Astrocyte (in vitro differentiated cells and primary cell): ENCODE measurements around the gene SPIN1. TPM values are rescaled to one million over a fixed set of nuclear protein-coding genes. Genes with fewer than 3 reads are reported as not detected.

Experiments used
- DNase-seq: peaks from one replicate; pipeline ENCODE4 v3.0.0-alpha.2; 2010; ENCODE audit warnings: low read depth
- FAIRE-seq: peaks from 2 replicates; lab custom pipeline; 2011; peaks lifted over from hg19 to GRCh38; lab: Jason Lieb, UNC
- H2AFZ ChIP-seq: 2 replicates; pipeline ENCODE4 v1.6.0; 2012; ENCODE audit warnings: low read depth, low read length, inconsistent platforms
- H3K27ac ChIP-seq: 2 replicates; pipeline ENCODE4 v1.5.1; 2011; ENCODE audit warnings: low read depth, low read length, inconsistent platforms
- H3K27me3 ChIP-seq: 2 replicates; pipeline ENCODE4 v1.6.0; 2011; ENCODE audit warnings: low read length, inconsistent platforms; ENCODE audit not compliant: insufficient read depth
- H3K36me3 ChIP-seq: 2 replicates; pipeline ENCODE4 v1.5.1; 2011; ENCODE audit warnings: low read length, inconsistent platforms; ENCODE audit not compliant: insufficient read depth
- H3K4me1 ChIP-seq: 2 replicates; pipeline ENCODE4 v1.5.1; 2011; ENCODE audit warnings: low read length, inconsistent platforms; ENCODE audit not compliant: insufficient read depth
- H3K4me2 ChIP-seq: 2 replicates; pipeline ENCODE4 v1.6.0; 2012; ENCODE audit warnings: low read length, inconsistent platforms
- H3K4me3 ChIP-seq: 2 replicates; pipeline ENCODE4 v1.5.1; 2011; ENCODE audit warnings: low read depth, mild to moderate bottlenecking, low read length, inconsistent platforms; ENCODE audit not compliant: insufficient read depth
- H3K79me2 ChIP-seq: 2 replicates; pipeline ENCODE4 v1.6.0; 2012; ENCODE audit warnings: mild to moderate bottlenecking, low read length, inconsistent platforms; ENCODE audit not compliant: insufficient read depth
- H3K9ac ChIP-seq: 2 replicates; pipeline ENCODE4 v1.6.0; 2012; ENCODE audit warnings: mild to moderate bottlenecking, low read length, inconsistent platforms
- H3K9me3 ChIP-seq: 2 replicates; pipeline ENCODE4 v1.5.1; 2012; ENCODE audit warnings: low read depth, mild to moderate bottlenecking, low read length, inconsistent platforms; ENCODE audit not compliant: insufficient read depth
- H4K20me1 ChIP-seq: 2 replicates; pipeline ENCODE4 v1.6.0; 2012; ENCODE audit warnings: low read length, inconsistent platforms; ENCODE audit not compliant: insufficient read depth
- H3K27ac Mint-ChIP-seq: one replicate; pipeline ENCODE4 v1.8.0; 2021; ENCODE audit warnings: mild to moderate bottlenecking, mixed read lengths; ENCODE audit not compliant: unreplicated experiment
- H3K27me3 Mint-ChIP-seq: one replicate; pipeline ENCODE4 v1.8.0; 2021; ENCODE audit warnings: low read depth, mixed read lengths; ENCODE audit not compliant: unreplicated experiment
- H3K36me3 Mint-ChIP-seq: one replicate; pipeline ENCODE4 v1.8.0; 2021; ENCODE audit warnings: low read depth, mixed read lengths; ENCODE audit not compliant: unreplicated experiment
- H3K4me1 Mint-ChIP-seq: one replicate; pipeline ENCODE4 v1.8.0; 2021; ENCODE audit warnings: low read depth, mixed read lengths; ENCODE audit not compliant: unreplicated experiment
- H3K4me3 Mint-ChIP-seq: one replicate; pipeline ENCODE4 v1.8.0; 2021; ENCODE audit warnings: mild to moderate bottlenecking, moderate library complexity, mixed read lengths; ENCODE audit not compliant: unreplicated experiment
- H3K9me3 Mint-ChIP-seq: one replicate; pipeline ENCODE4 v1.8.0; 2021; ENCODE audit warnings: mild to moderate bottlenecking, mixed read lengths; ENCODE audit not compliant: unreplicated experiment
- EZH2 ChIP-seq: IDR thresholded peaks from 2 replicates; pipeline ENCODE4 v1.6.1; 2012; ENCODE audit warnings: mild to moderate bottlenecking, low read length, inconsistent platforms; ENCODE audit not compliant: insufficient read depth
- total RNA-seq: library from RNA; stranded (reverse); gene quantifications from 2 replicates; pipeline ENCODE4 v1.2.1, GENCODE V29; 2021
- TF ChIP-seq, protein P1 (sequence below): IDR thresholded peaks from 2 replicates; pipeline ENCODE4 v1.5.1; 2011; ENCODE audit warnings: low read depth, mild to moderate bottlenecking, inconsistent platforms, low read length, moderate library complexity; ENCODE audit not compliant: insufficient read depth

Gene SPIN1
- total RNA-seq, 1 donor from 2014 or later, result 74.1 TPM

DNA sequence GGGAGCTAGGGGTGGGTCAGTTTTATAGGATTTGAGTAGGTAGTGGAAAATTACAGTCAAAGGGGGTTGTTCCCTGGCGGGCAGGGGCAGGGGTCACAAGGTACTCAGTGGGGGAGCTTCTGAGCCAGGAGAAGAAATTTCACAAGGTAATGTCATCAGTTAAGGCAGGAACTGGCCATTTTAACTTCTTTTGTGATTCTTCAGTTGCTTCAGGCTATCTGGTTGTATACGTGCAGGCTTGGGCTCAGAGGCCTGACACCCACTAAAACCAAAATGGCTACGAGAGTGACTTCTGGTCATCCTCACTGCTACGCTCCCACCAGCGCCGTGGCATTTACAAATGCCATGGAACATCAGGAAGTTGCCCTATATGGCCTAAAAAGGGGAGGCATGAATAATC, 126.0 kb downstream of the SPIN1 start:
- H3K4me1 ChIP-seq, result no peaks in the 10 kb centered on the region
- no peak overlapping the region for H3K4me3 Mint-ChIP-seq
- FAIRE-seq (no peak), DNase-seq (no peak)
- H3K9me3 ChIP-seq, result no peaks in the 10 kb centered on the region
- no peaks in the 10 kb centered on the region for H3K9me3 Mint-ChIP-seq
- peak overlapping the region; percentile 42 for H3K27ac Mint-ChIP-seq
- no peak for TF ChIP-seq EZH2
- TF ChIP-seq, protein P1, sequence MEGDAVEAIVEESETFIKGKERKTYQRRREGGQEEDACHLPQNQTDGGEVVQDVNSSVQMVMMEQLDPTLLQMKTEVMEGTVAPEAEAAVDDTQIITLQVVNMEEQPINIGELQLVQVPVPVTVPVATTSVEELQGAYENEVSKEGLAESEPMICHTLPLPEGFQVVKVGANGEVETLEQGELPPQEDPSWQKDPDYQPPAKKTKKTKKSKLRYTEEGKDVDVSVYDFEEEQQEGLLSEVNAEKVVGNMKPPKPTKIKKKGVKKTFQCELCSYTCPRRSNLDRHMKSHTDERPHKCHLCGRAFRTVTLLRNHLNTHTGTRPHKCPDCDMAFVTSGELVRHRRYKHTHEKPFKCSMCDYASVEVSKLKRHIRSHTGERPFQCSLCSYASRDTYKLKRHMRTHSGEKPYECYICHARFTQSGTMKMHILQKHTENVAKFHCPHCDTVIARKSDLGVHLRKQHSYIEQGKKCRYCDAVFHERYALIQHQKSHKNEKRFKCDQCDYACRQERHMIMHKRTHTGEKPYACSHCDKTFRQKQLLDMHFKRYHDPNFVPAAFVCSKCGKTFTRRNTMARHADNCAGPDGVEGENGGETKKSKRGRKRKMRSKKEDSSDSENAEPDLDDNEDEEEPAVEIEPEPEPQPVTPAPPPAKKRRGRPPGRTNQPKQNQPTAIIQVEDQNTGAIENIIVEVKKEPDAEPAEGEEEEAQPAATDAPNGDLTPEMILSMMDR, result no peak
- no peaks in the 10 kb centered on the region for H4K20me1 ChIP-seq
- no peak overlapping the region for H3K4me3 ChIP-seq
- no peaks in the 10 kb centered on the region for H3K27me3 ChIP-seq
- H3K4me1 Mint-ChIP-seq, result peaks cover 9% of the 10 kb centered on the region
- no peak overlapping the region for H2AFZ ChIP-seq
- H3K27me3 Mint-ChIP-seq, result no peaks in the 10 kb centered on the region
- H3K4me2 ChIP-seq, result no peak overlapping the region
- no peak overlapping the region for H3K27ac ChIP-seq
- no peak overlapping the region for H3K9ac ChIP-seq
- no peaks in the 10 kb centered on the region for H3K36me3 Mint-ChIP-seq
- H3K79me2 ChIP-seq, result no peaks in the 10 kb centered on the region
- no peaks in the 10 kb centered on the region for H3K36me3 ChIP-seq

- no peaks in the 10 kb centered on the region for H3K9me3 ChIP-seq
- DNase-seq (peak; percentile 26), FAIRE-seq (no peak)
- TF ChIP-seq EZH2, result no peak
- TF ChIP-seq, protein P1, result no peak
- H4K20me1 ChIP-seq, result no peaks in the 10 kb centered on the region
- no peak overlapping the region for H3K4me3 Mint-ChIP-seq
- no peak overlapping the region for H3K27ac Mint-ChIP-seq
- no peak overlapping the region for H3K4me2 ChIP-seq
- H3K4me1 ChIP-seq, result peaks cover 14% of the 10 kb centered on the region
- H3K36me3 Mint-ChIP-seq, result peaks cover under 1% of the 10 kb centered on the region
- H3K27ac ChIP-seq, result no peak overlapping the region
- H3K4me1 Mint-ChIP-seq, result peaks cover 16% of the 10 kb centered on the region
- peaks cover under 1% of the 10 kb centered on the region for H3K9me3 Mint-ChIP-seq
- no peak overlapping the region for H3K4me3 ChIP-seq
- H3K36me3 ChIP-seq, result no peaks in the 10 kb centered on the region
- no peaks in the 10 kb centered on the region for H3K27me3 Mint-ChIP-seq
- H3K79me2 ChIP-seq, result no peaks in the 10 kb centered on the region
- no peak overlapping the region for H3K9ac ChIP-seq
- no peak overlapping the region for H2AFZ ChIP-seq
- no peaks in the 10 kb centered on the region for H3K27me3 ChIP-seq
These were observed 133.1 kb downstream of the SPIN1 start for GRCh38 chr9:88521308-88521707.

GRCh38 chr9:88522360-88522759, 134.1 kb downstream of the SPIN1 start:
- Histone ChIP-seq H3K9ac (no peak overlapping the region), H3K36me3 (no peaks in the 10 kb centered on the region), H3K79me2 (no peaks in the 10 kb centered on the region), H3K9me3 (no peaks in the 10 kb centered on the region), H3K4me3 (no peak overlapping the region), H3K4me1 (peaks cover 14% of the 10 kb centered on the region), H3K4me2 (no peak overlapping the region), H3K27me3 (no peaks in the 10 kb centered on the region), H3K27ac (no peak overlapping the region), H2AFZ (no peak overlapping the region), H4K20me1 (no peaks in the 10 kb centered on the region)
- Mint-ChIP-seq H3K4me1 (peaks cover 20% of the 10 kb centered on the region), H3K27me3 (no peaks in the 10 kb centered on the region), H3K27ac (no peak overlapping the region), H3K4me3 (no peak overlapping the region), H3K9me3 (peaks cover 3% of the 10 kb centered on the region), H3K36me3 (peaks cover 2% of the 10 kb centered on the region)
- no peak for FAIRE-seq
- no peak for TF ChIP-seq EZH2
- TF ChIP-seq, protein P1, result no peak
- DNase-seq, result no peak
